Measurements from ENCODE around the gene MED9. TPM values are rescaled to one million over a fixed set of nuclear protein-coding genes. Genes with fewer than 3 reads are reported as not detected.

The MED9 gene
- total and polyA plus RNA-seq, 12 donors = 8.2 to 41.2 (median 18.4) TPM

GRCh38 chr17:17514993-17515933 lies 38.5 kb downstream of the MED9 start:
- Histone ChIP-seq H3K9me3 (replicated peaks in 1 of 3) (no peaks in the 10 kb centered on the region), H3K27me3 (no peaks in the 10 kb centered on the region), H3K36me3 (replicated peaks in 1 of 2) (no peaks in the 10 kb centered on the region), H3K4me3 (no peak overlapping the region), H3K4me1 (replicated peaks in 1 of 2) (no peaks in the 10 kb centered on the region), H3K27ac (peak overlapping the region in 2 of 5 donors; percentile 10 to 41)
- 83 to 90% (median 86%) methylated on average over 14 to 21 of the region's 21 CpGs for WGBS, 4 donors
- TF ChIP-seq CTCF (IDR thresholded peaks at IDR 0.05) = no peak
- no peak for TF ChIP-seq POLR2A (IDR thresholded peaks at IDR 0.05)
- intact Hi-C loops (cut with DNase I) = no loop called here
- DNase-seq = no peak

- Histone ChIP-seq H3K27me3 (no peaks in the 10 kb centered on the region), H3K36me3 (replicated peaks in 1 of 2) (no peaks in the 10 kb centered on the region), H3K4me1 (replicated peaks in 1 of 2) (no peaks in the 10 kb centered on the region), H3K9me3 (replicated peaks in 1 of 3) (no peaks in the 10 kb centered on the region), H3K27ac (peak overlapping the region in 1 of 5 donors; percentile 10), H3K4me3 (no peak overlapping the region)
- intact Hi-C loops (cut with DNase I) = no loop called here
- DNase-seq = no peak
- TF ChIP-seq CTCF (IDR thresholded peaks at IDR 0.05) = no peak
- no peak for TF ChIP-seq POLR2A (IDR thresholded peaks at IDR 0.05)
- 82 to 87% (median 84%) methylated on average over 17 to 21 of the region's 21 CpGs for WGBS, 4 donors
These were observed 39.4 kb downstream of the MED9 start for GRCh38 chr17:17515934-17516930.

GRCh38 chr17:17516941-17517720 lies 40.3 kb downstream of the MED9 start:
- TF ChIP-seq CTCF (IDR thresholded peaks at IDR 0.05) (no peak), POLR2A (IDR thresholded peaks at IDR 0.05) (no peak)
- H3K4me1 ChIP-seq (replicated peaks in 1 of 2) = no peaks in the 10 kb centered on the region
- DNase-seq = no peak
- 92 to 98% (median 94%) methylated on average over 10 to 14 of the region's 14 CpGs for WGBS, 4 donors
- intact Hi-C loops (cut with DNase I) = no loop called here
- no peaks in the 10 kb centered on the region for H3K36me3 ChIP-seq (replicated peaks in 1 of 2)
- H3K9me3 ChIP-seq (replicated peaks in 1 of 3) = no peaks in the 10 kb centered on the region
- no peak overlapping the region for H3K4me3 ChIP-seq
- H3K27me3 ChIP-seq = no peaks in the 10 kb centered on the region
- no peak overlapping the region for H3K27ac ChIP-seq
